GM15510 (cell line): ENCODE results near the gene NCOA7.

Experiments used
- POLR2A ChIP-seq: IDR thresholded peaks from 3 replicates; pipeline ENCODE4 v1.6.1; 2011; ENCODE audit warnings: borderline replicate concordance; ENCODE audit not compliant: insufficient read length; ENCODE audit errors: extremely low read depth

NCOA7 gene

DNA sequence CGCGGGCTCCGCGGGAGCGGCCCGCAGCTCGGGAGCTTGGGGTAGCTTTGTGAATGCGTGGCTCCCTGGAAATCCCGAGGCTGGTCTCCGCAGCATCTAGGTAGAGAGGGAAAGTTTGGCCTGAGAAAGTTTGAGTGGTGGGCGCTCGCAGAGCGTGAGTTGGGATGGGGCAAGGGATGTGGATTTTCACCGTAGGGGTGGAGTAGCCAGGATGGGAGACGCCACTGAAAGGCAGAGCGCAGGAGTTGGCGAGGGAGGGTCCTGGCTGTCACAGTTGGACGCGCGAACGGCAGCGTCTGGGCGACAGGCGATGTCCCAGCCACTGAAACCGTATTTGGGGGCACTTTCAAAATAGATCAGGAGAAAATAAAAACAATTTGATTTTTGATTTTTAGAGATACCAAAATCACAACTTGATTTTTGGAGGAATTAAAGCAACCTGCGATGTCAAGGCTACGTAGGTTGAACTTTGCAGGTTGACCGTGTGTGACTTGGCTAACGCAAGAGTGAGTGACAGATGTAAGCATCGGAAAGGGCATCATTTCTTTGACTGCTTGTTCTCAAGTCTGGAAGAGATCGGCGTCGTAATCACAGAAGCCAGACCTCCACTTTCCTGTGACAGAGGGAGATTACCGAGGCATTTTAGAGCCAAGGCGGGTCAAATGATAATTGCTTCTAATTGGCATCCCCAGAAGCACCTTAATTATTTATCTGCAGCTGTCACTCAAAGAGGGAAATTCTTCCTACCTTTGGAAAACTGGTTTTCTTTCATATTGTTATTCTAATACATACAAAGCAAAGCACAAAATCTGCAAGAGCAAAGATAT lies 40.7 kb upstream of the NCOA7 start:
- no peak for TF ChIP-seq POLR2A

DNA sequence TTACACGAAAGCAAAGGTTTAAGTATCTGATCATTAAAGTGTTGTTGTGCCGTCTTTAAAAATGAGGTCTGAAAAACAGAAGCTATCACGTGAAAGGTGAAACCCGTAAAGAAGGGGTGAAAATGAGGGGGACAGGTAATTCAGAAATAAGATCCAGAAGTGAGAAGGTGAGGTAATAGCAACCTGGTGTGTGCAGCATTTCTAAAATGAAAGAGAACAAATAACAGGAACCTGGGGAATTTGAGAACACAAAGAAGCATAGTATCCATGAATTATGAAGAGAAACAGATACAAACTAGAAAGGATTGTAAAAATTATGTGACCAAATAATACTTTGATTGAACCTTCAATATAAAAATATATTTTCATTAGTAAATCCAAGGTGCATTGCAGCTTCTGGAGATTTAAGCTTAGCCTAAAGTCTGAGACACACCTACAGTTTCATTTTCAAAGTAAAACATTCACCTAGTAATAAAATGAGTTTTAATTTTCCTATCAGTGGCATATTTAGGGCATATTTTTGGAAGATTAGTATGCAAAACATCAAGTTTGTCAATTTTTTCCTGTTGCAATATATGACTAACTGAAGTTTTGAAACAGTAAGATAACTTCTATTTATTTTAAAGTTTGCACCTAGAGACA lies 39.9 kb upstream of the NCOA7 start:
- no peak for TF ChIP-seq POLR2A

DNA sequence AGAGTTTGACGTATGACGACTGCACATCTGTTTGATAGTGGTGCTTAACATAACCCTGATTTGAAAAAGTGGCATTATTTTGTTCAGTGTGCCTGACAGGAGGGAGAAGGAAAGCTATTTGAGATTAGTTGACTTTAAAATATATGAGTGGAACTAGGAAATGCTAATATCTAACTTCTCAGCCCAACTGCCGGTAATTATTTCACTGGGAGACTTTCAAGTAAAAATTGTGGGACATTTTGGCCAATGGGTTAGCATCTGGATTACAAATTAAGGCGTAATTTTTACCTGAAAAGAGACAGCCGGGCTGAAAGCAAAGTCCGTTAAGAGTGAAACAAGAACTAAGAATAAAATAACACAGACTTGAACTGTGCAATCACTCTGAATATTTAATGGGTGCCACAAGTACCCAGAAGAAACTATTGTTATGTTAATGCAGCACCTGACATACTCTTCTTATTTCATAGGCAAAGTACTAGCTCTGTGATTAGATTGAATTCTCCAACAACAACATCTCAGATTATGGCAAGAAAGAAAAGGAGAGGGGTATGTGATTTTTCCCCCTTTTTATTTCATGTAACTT lies 39.3 kb upstream of the NCOA7 start:
- no peak for TF ChIP-seq POLR2A

DNA sequence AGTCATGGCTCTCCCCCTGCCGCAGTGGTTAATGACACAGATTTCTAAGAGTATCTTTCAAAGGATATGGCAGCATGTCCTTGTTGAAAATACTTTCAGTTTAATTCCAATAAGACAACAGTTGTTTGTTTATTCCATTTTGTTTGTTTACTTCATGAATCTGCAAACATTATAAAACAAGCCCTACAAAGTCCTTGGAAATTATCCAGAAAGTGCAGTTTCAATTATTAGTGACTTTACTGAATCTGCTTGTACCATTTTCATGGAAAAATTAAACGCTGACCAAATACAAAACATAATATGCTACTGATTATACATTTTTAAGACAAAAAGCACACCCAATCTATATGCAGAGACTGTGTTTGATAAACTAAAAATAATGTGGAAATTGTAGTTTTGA lies 38.0 kb upstream of the NCOA7 start:
- TF ChIP-seq POLR2A, result no peak

DNA sequence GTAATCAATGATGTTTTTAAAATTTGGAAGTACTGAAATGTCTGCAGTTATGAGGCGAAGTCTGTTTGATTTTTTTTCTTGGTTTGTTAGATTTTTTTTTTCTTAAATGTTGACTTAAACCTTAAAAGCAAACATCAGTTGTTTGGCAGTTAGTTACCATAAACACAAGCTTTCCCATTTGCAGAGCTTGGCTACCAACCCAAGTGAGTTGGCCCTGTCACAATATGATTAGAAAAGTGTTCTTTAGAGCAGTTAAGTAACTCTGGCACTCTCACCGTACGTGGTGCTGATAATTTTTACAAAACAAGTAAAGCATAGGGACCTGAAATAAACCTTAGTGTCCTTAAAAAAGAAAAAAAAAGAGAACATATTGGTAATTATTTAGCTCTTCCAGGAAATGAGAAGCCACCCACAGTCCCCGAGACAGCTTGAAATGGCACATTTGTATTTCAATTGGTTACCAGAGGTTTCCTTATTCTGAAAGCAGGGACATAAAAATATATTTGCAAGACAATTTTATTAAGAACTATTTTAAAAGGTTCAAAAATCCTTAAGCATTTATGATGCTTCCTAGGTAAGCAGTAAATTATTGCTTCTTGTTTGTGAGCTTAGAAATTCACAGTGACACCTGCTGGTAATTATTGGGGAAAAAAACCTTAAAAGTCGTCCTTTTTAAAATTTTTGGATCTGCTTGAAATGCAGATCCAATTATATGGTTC lies 37.4 kb upstream of the NCOA7 start:
- no peak for TF ChIP-seq POLR2A

DNA sequence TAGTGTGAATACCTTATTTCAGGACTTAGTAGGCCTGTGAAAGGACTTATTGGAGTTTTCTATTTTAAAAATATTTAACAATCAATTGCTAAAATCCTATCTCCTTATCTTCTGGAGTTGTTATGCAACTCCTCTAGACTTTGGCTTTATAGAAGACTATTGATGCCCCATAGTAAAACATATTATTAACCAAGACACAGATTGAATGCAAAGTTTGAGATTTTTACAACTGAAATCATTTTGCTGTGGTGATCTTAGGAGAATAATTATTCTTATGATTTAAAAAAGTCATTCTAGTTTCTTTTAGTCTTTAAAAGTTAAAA lies 36.9 kb upstream of the NCOA7 start:
- TF ChIP-seq POLR2A, result no peak

DNA sequence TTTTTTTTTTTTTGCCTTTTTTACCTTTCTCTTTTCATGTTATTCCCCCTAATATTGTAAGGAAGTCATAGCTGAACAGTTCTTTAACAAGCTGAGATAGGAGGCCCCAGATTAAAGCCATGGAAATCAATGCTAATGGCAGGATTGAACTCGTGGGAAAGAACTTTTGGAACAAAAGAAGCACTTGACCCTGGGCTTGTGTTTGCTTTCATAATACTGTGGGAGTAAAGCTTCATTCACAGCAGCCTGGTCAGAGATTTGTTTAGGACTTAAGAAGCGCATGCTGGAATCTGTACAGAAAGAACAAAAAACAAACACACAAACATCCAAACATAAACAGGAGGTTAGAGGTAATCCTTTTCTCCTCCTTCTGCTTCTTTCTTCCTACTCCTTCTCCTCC lies 36.2 kb upstream of the NCOA7 start:
- TF ChIP-seq POLR2A, result no peak

DNA sequence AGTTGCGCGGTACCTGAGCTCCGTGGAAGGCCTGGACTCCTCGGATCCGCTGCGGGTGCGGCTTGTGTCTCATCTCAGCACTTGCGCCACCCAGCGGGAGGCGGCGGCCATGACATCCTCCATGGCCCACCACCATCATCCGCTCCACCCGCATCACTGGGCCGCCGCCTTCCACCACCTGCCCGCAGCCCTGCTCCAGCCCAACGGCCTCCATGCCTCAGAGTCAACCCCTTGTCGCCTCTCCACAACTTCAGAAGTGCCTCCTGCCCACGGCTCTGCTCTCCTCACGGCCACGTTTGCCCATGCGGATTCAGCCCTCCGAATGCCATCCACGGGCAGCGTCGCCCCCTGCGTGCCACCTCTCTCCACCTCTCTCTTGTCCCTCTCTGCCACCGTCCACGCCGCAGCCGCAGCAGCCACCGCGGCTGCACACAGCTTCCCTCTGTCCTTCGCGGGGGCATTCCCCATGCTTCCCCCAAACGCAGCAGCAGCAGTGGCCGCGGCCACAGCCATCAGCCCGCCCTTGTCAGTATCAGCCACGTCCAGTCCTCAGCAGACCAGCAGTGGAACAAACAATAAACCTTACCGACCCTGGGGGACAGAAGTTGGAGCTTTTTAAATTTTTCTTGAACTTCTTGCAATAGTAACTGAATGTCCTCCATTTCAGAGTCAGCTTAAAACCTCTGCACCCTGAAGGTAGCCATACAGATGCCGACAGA lies 31.4 kb upstream of the NCOA7 start:
- TF ChIP-seq POLR2A, result no peak

DNA sequence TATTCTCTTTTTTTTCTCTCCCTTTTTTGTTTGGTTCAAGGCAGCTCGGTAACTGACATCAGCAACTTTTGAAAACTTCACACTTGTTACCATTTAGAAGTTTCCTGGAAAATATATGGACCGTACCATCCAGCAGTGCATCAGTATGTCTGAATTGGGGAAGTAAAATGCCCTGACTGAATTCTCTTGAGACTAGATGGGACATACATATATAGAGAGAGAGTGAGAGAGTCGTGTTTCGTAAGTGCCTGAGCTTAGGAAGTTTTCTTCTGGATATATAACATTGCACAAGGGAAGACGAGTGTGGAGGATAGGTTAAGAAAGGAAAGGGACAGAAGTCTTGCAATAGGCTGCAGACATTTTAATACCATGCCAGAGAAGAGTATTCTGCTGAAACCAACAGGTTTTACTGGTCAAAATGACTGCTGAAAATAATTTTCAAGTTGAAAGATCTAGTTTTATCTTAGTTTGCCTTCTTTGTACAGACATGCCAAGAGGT lies 30.8 kb upstream of the NCOA7 start:
- no peak for TF ChIP-seq POLR2A

DNA sequence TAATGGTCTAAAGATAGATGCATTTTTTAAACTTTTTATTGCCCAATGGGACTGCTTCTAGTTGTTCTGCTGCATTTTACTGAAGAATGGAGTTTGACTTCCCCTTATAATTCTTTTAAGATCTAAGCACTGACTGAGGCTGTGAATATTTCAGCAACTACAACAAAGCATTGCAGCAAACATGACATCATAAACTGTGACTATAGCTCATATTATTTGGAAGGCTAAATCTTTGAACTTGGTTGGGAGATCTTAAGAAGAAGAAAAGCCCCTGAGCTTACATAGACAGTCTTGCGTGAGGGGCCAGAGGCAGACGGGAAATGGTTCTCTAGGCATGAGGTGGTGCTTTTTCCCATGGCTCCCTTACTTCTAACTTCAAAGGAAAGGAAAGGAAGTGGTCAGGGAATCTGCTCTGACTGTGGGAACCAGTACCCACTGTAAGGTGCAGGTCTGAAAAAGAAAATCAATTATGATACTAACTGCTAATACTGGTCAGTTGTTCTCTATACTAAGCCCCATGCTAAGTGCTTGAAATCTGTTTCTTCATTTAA lies 26.6 kb upstream of the NCOA7 start:
- TF ChIP-seq POLR2A, result no peak

DNA sequence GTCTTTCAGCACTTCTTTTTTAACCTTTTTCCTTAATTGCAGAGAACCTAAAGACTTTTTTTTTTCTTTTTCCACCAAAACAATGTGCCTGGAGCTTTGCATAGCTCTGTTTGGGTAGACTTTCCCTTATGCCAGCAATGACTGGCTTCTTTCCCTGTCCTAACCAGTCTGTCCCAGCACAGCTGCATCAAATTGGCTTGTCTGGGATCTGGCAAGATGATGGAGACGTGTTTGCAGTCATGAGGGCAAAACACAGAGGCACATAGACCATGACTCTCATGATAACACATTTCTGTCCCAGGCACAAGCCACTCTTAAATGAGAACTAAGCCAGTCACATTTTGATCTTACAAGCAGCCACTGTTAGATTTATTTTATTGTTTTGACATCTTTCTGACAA lies 24.8 kb upstream of the NCOA7 start:
- no peak for TF ChIP-seq POLR2A

DNA sequence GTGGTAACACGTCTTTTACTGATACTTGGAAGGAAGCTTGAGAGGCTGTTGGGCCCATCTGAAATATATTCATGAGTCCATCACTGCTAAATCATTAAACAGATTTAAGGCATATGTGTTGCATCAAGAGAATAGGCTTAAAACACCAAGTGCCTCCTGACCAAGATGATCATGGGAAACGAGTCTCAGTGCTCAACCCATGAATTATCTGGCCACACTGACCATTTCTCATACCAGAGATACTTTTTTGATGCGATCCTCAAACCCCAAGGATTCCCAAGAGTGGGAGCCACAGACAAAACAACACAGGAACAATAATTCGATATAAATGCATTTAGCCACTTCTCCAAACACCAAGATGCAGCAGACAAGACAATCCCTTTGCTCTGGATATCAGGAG lies 24.1 kb upstream of the NCOA7 start:
- no peak for TF ChIP-seq POLR2A

DNA sequence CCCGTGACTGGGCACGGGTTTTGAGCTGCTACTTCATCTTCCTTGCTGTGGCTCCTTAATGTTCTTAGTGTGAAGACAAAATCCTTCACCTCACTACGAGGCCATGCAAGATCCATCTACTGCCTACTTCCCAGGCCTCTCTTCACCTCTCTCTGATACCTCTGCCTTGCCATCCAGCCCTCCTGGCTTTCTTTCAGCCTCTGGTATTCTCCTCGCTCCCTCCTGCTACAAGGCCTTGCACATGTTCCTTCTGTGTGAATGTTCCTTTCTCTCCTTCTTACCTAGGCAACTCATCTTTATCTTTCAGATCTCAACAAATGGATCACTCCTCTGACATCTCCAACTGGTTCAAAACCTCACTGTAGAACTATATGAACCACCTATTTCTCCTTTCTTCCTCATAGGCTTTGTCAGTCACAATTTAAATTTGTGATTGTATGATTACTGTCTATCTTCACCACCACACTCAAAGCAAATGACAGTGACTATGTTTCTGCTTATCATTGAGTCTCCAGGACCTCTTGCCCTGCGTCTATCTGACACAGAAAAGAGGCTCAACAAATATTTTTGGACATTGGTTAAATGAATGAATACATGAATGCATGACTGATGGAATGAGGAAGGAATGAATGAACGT lies 21.5 kb upstream of the NCOA7 start:
- TF ChIP-seq POLR2A, result no peak

DNA sequence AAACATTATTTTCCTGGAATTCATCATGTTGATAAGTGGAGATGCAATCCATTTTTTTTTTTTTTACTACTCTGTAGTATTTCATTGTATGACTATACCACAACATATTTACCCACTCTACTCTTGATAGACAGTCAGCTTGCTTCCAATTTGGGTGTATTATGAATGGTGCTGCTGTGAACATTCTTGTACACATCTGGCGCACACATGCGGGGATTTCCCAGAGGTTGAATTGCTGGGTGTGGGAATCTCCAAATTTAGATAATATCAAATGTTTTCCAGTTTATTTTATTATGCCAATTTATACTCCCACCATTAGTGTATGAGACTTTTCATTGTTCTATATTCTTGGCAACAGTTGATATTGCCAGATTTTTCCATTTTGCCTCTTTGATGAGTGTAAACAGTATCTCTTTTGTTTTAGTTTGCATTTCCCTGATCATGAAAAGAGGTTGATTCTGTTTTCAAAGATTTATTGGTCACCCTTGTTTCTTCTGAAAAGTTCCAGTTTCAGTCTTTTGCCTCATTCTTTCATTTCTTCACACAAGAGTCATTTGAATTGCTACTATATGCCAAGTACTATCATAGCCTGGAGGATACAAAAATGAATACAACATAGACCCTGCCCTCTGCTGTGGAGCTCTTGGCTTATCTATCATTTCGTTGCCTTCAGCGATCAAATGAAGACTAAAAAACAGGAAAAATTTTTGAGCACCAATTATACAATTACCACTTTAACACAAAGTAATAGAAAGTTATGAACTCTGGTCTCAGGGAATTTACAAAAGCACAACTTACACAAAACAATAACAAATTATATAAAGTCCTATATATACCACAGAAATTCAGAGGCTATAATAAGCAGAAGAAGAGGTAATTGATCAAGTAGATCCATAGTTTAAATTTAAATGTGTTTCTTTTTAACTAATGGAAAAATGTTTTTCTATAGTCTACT lies 17.1 kb upstream of the NCOA7 start:
- TF ChIP-seq POLR2A, result no peak
